NCI-H1694 (cell line): ENCODE results near the gene ARHGAP31.
"Not testable (repeated sequence)": the region's sequence is repeated elsewhere in the genome, so short reads cannot be mapped to it uniquely, and the experiment has no call there.

Source experiments
- DNase-seq: peaks from one replicate; lab custom pipeline; 2025; lab: John Stamatoyannopoulos, UW

The ARHGAP31 gene

GRCh38 chr3:119322021-119322834 lies 28.0 kb downstream of the ARHGAP31 start:
- no peak for DNase-seq

- no peak for DNase-seq
These were observed 28.9 kb downstream of the ARHGAP31 start for GRCh38 chr3:119322835-119323722.

GRCh38 chr3:119323723-119324085 lies 29.5 kb downstream of the ARHGAP31 start:
- no peak for DNase-seq

- DNase-seq, result no peak
These were observed 30.7 kb downstream of the ARHGAP31 start for GRCh38 chr3:119324899-119325298.

GRCh38 chr3:119326976-119327375 lies 32.8 kb downstream of the ARHGAP31 start:
- no peak for DNase-seq

- DNase-seq, result no peak
These were observed 35.4 kb downstream of the ARHGAP31 start for GRCh38 chr3:119329551-119329950.

- DNase-seq, result no peak
These were observed 36.0 kb downstream of the ARHGAP31 start for GRCh38 chr3:119330181-119330580.

- DNase-seq, result no peak
These were observed 36.7 kb downstream of the ARHGAP31 start for GRCh38 chr3:119330858-119331257.

- no peak for DNase-seq
These were observed 37.5 kb downstream of the ARHGAP31 start for GRCh38 chr3:119331661-119332060.

- no peak for DNase-seq
These were observed 39.8 kb downstream of the ARHGAP31 start for GRCh38 chr3:119333773-119334509.

GRCh38 chr3:119336823-119337222 lies 42.6 kb downstream of the ARHGAP31 start:
- no peak for DNase-seq

GRCh38 chr3:119337407-119337806 lies 43.2 kb downstream of the ARHGAP31 start:
- not testable (repeated sequence) for DNase-seq

- no peak for DNase-seq
These were observed 44.6 kb downstream of the ARHGAP31 start for GRCh38 chr3:119338754-119339153.

- DNase-seq, result no peak
These were observed 45.8 kb downstream of the ARHGAP31 start for GRCh38 chr3:119340014-119340413.

- DNase-seq, result no peak
These were observed 46.3 kb downstream of the ARHGAP31 start for GRCh38 chr3:119340446-119340845.

GRCh38 chr3:119342176-119342575 lies 48.0 kb downstream of the ARHGAP31 start:
- no peak for DNase-seq

- DNase-seq, result no peak
These were observed 49.5 kb downstream of the ARHGAP31 start for GRCh38 chr3:119343719-119344118.

- no peak for DNase-seq
These were observed 51.9 kb downstream of the ARHGAP31 start for GRCh38 chr3:119346076-119346496.

GRCh38 chr3:119347036-119347435 lies 52.9 kb downstream of the ARHGAP31 start:
- no peak for DNase-seq

- DNase-seq, result no peak
These were observed 55.3 kb downstream of the ARHGAP31 start for GRCh38 chr3:119349354-119350041.

- DNase-seq, result no peak
These were observed 55.9 kb downstream of the ARHGAP31 start for GRCh38 chr3:119350114-119350513.

- DNase-seq, result no peak
These were observed 57.4 kb downstream of the ARHGAP31 start for GRCh38 chr3:119351581-119351980.
